ENCODE data around the gene PPP1R9B. TPM values are rescaled to one million over a fixed set of nuclear protein-coding genes. Genes with fewer than 3 reads are reported as not detected.

PPP1R9B gene
- 10 to 100 TPM; 24.1 to 34.6 TPM for total RNA-seq
- 27.5 TPM for polyA plus RNA-seq (2013, experiment 1 of 2)
- polyA plus RNA-seq (2013, experiment 2 of 2) = 28.4 TPM
- long read RNA-seq, experiment 1, partial matches to known transcripts = 6 of 6 reads
- long read RNA-seq, experiment 1, other reads (novel, unspliced or antisense) = 0 of 6 reads
- long read RNA-seq, experiment 2, full-length matches to known transcripts = 4 of 8 reads
- long read RNA-seq, experiment 2, partial matches to known transcripts = 4 of 8 reads
- long read RNA-seq, experiment 2, other reads (novel, unspliced or antisense) = 0 of 8 reads
- long read RNA-seq, experiment 3, partial matches to known transcripts = 1 of 1 reads
- long read RNA-seq, experiment 3, other reads (novel, unspliced or antisense) = 0 of 1 reads
- long read RNA-seq, experiment 4 = 0 reads

- Mint-ChIP-seq H3K4me3 (peak within 1 kb of the TSS; percentile 68), H3K27ac (peak within 1 kb of the TSS; percentile 91), H3K36me3 (ENCODE audit: low read depth) (no peaks in the 10 kb centered on the region), H3K9me3 (no peaks in the 10 kb centered on the region), H3K4me1 (peaks cover 21% of the 10 kb centered on the region), H3K27me3 (ENCODE audit: insufficient read depth) (peaks cover 5% of the 10 kb centered on the region)
- 0 to 1% methylated on average over 18 to 69 of the region's 69 CpGs for WGBS, 2 experiments (ENCODE audit: insufficient coverage in 1 of 2, insufficient read length in 1 of 2)
- H3K9ac ChIP-seq (ENCODE audit: extremely low read depth, low read length, poor library complexity, severe bottlenecking) = peak within 1 kb of the TSS; percentile 44
- TF ChIP-seq CTCF (conservative IDR thresholded peaks at IDR 0.05) = no peak
- no peak for DNase-seq
- peak within 1 kb of the TSS; percentile 92 for H3K4me3 ChIP-seq (ENCODE audit: low read length)
- H3K4me1 ChIP-seq (ENCODE audit: control insufficient read depth, insufficient read depth, low read length) = peaks cover 13% of the 10 kb centered on the region
- H3K27ac ChIP-seq (ENCODE audit: low read depth, low read length) = peak within 1 kb of the TSS; percentile 73
- no peaks in the 10 kb centered on the region for H3K36me3 ChIP-seq (ENCODE audit: control insufficient read depth, insufficient read depth, low read length)
- H3K9me3 ChIP-seq (ENCODE audit: control insufficient read depth, low read length) = no peaks in the 10 kb centered on the region
- H3K27me3 ChIP-seq (ENCODE audit: control insufficient read depth, insufficient read depth, low read length, poor library complexity, severe bottlenecking) = no peaks in the 10 kb centered on the region
Measured at GRCh38 chr17:50150354-50151040, at the start of gene PPP1R9B. PPP1R9B (minus strand) TSS chr17:50150677; CDS start chr17:50150513, 164 bp downstream.

- H3K27ac Mint-ChIP-seq = peak overlapping the region; percentile 97
- H3K36me3 ChIP-seq (ENCODE audit: control insufficient read depth, insufficient read depth, low read length) = no peaks in the 10 kb centered on the region
- peaks cover 44% of the 10 kb centered on the region for H3K27me3 Mint-ChIP-seq (ENCODE audit: insufficient read depth)
- H3K27ac ChIP-seq (ENCODE audit: low read depth, low read length) = no peak overlapping the region
- H3K9ac ChIP-seq (ENCODE audit: extremely low read depth, low read length, poor library complexity, severe bottlenecking) = peak overlapping the region; percentile 38
- peaks cover 23% of the 10 kb centered on the region for H3K27me3 ChIP-seq (ENCODE audit: control insufficient read depth, insufficient read depth, low read length, poor library complexity, severe bottlenecking)
- peaks cover 8% of the 10 kb centered on the region for H3K4me1 Mint-ChIP-seq
- H3K4me3 Mint-ChIP-seq = peak overlapping the region; percentile 72
- no peaks in the 10 kb centered on the region for H3K4me1 ChIP-seq (ENCODE audit: control insufficient read depth, insufficient read depth, low read length)
- TF ChIP-seq CTCF (conservative IDR thresholded peaks at IDR 0.05) = no peak
- peak overlapping the region; percentile 74 for H3K4me3 ChIP-seq (ENCODE audit: low read length)
- H3K36me3 Mint-ChIP-seq (ENCODE audit: low read depth) = peaks cover 12% of the 10 kb centered on the region
- WGBS, 2 experiments (ENCODE audit: insufficient coverage in 1 of 2, insufficient read length in 1 of 2) = 9 to 10% methylated on average over 19 to 32 of the region's 36 CpGs
- no peaks in the 10 kb centered on the region for H3K9me3 Mint-ChIP-seq
- DNase-seq = peak; percentile 98
- no peaks in the 10 kb centered on the region for H3K9me3 ChIP-seq (ENCODE audit: control insufficient read depth, low read length)
Measured at GRCh38 chr17:50199803-50200456, 49.5 kb upstream of the PPP1R9B start.

GRCh38 chr17:50199211-50199802 lies 48.8 kb upstream of the PPP1R9B start:
- Histone ChIP-seq H3K4me3 (ENCODE audit: low read length) (peak overlapping the region; percentile 74), H3K9ac (ENCODE audit: extremely low read depth, low read length, poor library complexity, severe bottlenecking) (peak overlapping the region; percentile 38), H3K36me3 (ENCODE audit: control insufficient read depth, insufficient read depth, low read length) (no peaks in the 10 kb centered on the region), H3K27ac (ENCODE audit: low read depth, low read length) (no peak overlapping the region), H3K27me3 (ENCODE audit: control insufficient read depth, insufficient read depth, low read length, poor library complexity, severe bottlenecking) (peaks cover 23% of the 10 kb centered on the region), H3K9me3 (ENCODE audit: control insufficient read depth, low read length) (no peaks in the 10 kb centered on the region), H3K4me1 (ENCODE audit: control insufficient read depth, insufficient read depth, low read length) (no peaks in the 10 kb centered on the region)
- TF ChIP-seq CTCF (conservative IDR thresholded peaks at IDR 0.05) = no peak
- peaks cover 8% of the 10 kb centered on the region for H3K4me1 Mint-ChIP-seq
- 55% methylated on average over 10 to 41 of the region's 41 CpGs for WGBS, 2 experiments (ENCODE audit: insufficient coverage in 1 of 2, insufficient read length in 1 of 2)
- peaks cover 12% of the 10 kb centered on the region for H3K36me3 Mint-ChIP-seq (ENCODE audit: low read depth)
- DNase-seq = no peak
- peak overlapping the region; percentile 72 for H3K4me3 Mint-ChIP-seq
- peak overlapping the region; percentile 97 for H3K27ac Mint-ChIP-seq
- no peaks in the 10 kb centered on the region for H3K9me3 Mint-ChIP-seq
- H3K27me3 Mint-ChIP-seq (ENCODE audit: insufficient read depth) = peaks cover 38% of the 10 kb centered on the region
